NCI-H1417 treated with DMSO at 0.1 percent for 48 hours (cell line): ENCODE results near the gene VTN.

Experiments used
- DNase-seq: peaks from one replicate; lab custom pipeline; 2025; lab: John Stamatoyannopoulos, UW

The VTN gene

DNA sequence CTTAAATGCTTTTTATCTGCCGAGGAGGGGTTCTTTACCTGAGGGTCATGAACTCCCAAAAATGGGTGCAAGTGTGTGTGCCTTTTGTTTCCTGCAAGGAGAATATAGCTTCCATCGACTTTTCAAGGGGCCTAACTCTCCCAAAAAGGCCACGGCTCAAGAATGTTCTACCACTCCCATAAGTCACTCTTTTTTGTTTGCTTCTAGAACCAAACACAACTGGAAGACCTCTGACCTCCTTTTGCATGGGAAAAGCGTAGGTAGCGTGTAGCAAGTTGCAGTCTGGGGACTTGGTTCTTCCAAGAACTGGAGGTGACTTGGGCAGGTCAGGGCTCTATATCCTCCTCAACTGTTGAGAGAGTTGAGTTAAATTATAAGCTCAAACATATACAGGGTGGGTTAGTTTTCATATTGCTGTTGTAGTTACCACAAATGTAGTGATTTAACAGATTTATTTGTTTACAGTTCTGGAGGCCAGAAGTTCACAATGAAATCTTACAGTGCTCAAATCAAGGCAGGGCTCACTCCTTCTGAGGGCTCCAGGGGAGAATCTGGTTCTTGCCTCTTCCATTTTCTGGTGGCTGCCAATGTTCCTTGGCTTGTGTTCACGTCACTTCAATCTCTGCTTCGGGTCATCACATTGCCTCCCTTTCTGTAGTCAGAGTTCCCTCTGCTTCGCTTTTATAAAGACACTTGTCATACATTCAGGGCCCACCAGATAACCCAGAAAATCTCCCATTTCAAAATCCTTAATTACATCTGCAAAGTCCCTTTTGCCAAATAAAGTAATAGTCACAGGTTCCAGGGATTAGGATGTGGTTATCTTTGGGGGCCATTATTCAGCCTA is 49.7 kb downstream of the VTN start:
- DNase-seq = no peak

DNA sequence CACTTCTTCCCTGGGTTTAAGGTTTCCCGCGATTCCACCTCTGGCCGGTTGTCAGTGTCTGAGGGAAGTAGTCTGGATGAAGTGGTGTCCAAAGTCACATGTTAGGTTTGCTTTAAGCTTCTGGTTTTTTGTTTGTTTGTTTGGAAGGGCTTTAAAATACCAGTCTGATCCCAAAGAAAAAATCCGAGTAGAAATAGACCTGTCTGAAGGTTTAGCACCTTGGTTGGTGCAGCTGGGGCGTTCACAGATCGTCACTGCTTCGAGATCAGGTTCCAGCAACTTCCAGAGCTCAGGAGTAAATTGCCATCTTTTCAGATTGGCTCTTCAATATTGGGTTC is 50.5 kb downstream of the VTN start:
- DNase-seq = no peak

GRCh38 chr17:28318759-28319597 is 51.1 kb downstream of the VTN start, which contains the start of gene TMEM97:
Gene TMEM97, plus strand, starts transcription at chr17:28319200. Its CDS starts 40 bp downstream, at chr17:28319240.
- DNase-seq = peak; percentile 94

DNA sequence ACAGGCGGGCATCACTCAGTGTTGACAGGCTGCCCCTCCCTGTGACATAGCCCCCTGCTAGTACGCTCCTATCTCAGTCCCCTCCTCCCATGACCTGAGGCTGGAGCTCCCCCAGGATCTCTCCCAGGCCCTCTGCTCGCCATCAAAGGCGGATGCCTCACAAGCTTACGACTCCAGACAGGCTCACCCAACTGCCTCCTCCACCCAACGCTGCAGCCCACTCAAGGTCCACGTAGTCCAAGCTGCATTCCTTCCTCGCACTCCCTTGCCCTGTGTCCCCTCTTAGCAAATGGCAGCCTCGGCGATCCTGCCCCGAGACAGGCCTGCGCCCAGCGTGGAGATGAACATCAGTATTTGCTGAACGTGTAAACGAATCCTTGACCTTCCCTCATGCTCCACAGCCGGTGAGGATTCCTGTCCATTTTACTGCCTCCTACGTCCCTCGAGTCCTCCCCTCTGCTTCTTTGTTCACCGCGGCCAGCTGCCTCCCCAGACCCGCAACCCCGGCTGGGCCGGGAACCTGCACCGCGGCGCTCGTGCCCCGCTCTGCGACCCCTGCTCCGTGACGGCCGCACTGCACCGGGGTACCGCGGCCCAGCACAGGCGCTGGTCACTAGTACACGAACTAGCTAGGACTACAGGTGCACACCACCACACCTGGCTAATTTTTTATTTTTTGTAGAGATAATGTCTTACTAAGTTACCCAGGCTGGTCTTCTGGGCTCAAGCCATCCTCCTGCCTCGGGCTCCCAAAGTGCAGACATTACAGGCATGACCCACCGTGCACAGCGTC is 51.9 kb downstream of the VTN start:
- no peak for DNase-seq
